ENCODE results near the gene ATL2.

DNA sequence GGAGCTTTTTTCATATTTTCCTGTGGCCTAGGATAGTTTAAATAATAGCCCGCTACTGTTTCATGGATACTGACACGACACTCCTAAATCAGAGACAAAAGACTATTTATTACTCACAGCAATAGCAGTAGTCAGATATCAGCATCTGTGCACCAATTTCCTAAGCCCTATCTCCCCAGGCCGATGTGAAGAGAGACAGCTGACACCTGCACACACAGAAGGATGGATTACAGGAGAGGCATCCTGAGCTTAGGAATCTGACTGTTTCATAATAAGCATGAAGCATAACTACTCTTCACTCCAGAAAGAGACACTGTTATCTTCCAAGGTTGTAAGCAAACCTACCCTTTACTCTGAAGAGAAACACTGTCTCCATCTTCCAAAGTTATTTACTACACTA, 105.4 kb downstream of the ATL2 start:
- TF ChIP-seq EP300 (IDR thresholded peaks at IDR 0.05) (no peak), POLR2AphosphoS5 (IDR thresholded peaks at IDR 0.05) (no peak)
- TF ChIP-seq, protein P1, sequence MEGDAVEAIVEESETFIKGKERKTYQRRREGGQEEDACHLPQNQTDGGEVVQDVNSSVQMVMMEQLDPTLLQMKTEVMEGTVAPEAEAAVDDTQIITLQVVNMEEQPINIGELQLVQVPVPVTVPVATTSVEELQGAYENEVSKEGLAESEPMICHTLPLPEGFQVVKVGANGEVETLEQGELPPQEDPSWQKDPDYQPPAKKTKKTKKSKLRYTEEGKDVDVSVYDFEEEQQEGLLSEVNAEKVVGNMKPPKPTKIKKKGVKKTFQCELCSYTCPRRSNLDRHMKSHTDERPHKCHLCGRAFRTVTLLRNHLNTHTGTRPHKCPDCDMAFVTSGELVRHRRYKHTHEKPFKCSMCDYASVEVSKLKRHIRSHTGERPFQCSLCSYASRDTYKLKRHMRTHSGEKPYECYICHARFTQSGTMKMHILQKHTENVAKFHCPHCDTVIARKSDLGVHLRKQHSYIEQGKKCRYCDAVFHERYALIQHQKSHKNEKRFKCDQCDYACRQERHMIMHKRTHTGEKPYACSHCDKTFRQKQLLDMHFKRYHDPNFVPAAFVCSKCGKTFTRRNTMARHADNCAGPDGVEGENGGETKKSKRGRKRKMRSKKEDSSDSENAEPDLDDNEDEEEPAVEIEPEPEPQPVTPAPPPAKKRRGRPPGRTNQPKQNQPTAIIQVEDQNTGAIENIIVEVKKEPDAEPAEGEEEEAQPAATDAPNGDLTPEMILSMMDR (IDR thresholded peaks at IDR 0.05) = no peak

Data from gastroesophageal sphincter (tissue), 3 donors.